Upper lobe of right lung (tissue), 1 donor: Measurements from ENCODE around the gene SYNE1. TPM values are rescaled to one million over a fixed set of nuclear protein-coding genes. Genes with fewer than 3 reads are reported as not detected.
A peak's percentile ranks its signal among the peaks of the same experiment; 100 is the strongest.

Source experiments
- ATAC-seq: fragments of 200-7000 bp; cut with Tn5 transposase; one replicate; pipeline ENCODE4 v1.9.1; 2020; ENCODE audit warnings: mild to moderate bottlenecking, moderate library complexity
- DNase-seq: peaks from one replicate; pipeline ENCODE4 v3.0.0-alpha.2; 2020
- H3K27ac ChIP-seq: fragments of 200-600 bp; one replicate; pipeline ENCODE4 v1.8.0; 2022
- H3K27me3 ChIP-seq: fragments of 200-600 bp; one replicate; pipeline ENCODE4 v1.8.0; 2022; ENCODE audit warnings: mild to moderate bottlenecking
- H3K36me3 ChIP-seq: fragments of 200-600 bp; one replicate; pipeline ENCODE4 v1.8.0; 2022
- H3K4me1 ChIP-seq: fragments of 200-600 bp; one replicate; pipeline ENCODE4 v1.8.0; 2022
- H3K4me3 ChIP-seq: fragments of 200-600 bp; one replicate; pipeline ENCODE4 v1.8.0; 2022; ENCODE audit warnings: mild to moderate bottlenecking
- H3K9me3 ChIP-seq: fragments of 200-600 bp; one replicate; pipeline ENCODE4 v1.8.0; 2022
- CTCF ChIP-seq: fragments of 200-600 bp; IDR thresholded peaks from one replicate; pipeline ENCODE4 v1.8.0; 2022; ENCODE audit warnings: antibody characterized with exemption
- intact Hi-C: fragments of 100-400 bp; cut with DNase I; formaldehyde crosslinking; loops from one replicate; pipeline ENCODE4 v1.11.0; 2022
- total RNA-seq: library from RNA; stranded (reverse); fragmentation: NEBNext Ultra II Directional; extraction: Animal tissue kit (Norgen Biotek cat#: 25700); gene quantifications from one replicate; pipeline ENCODE4 v1.2.1, GENCODE V29; 2021
- donor health status: DM: no; HTN: yes; CAD: no; lungs with severe emphysema.

The SYNE1 gene
- total RNA-seq, 1 donor from 2014 or later, result 168 TPM

DNA sequence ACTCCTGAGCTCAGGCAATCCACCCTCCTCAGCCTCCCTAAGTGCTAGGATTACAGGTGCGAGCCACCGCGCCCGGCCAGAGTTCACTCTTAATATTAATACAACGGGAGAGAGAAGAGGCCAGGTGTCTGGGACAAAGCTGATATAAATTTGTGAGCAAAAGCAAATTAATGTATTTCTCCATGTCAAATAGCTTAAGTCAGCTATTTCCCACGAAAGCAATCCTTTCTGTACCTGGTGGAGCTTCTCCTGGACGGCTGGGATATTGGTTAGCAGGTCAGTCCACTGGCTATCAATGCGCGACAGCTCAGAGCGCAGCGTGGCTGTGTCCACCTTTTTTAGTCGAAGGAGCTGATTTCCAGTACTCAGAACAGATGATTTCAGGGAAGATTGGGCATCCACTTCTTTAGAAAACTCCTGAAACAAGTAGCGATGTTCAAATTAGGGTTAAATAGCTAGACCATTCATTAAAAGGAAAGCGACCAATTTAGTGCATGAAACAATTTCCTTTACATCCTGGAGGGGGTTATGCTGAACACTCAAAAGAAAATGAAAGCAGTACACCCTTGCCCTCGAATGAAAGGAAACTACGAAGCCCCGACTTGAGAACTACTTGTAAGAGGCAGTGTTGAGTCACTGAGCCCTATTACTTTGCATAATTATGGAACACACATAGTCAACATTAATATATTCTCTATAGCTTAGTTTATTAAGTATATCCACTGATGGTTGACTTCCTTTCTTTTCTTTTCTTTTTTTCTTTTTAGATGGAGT lies 403.4 kb downstream of the SYNE1 start:
- Histone ChIP-seq H3K36me3 (peaks cover 97% of the 10 kb centered on the region), H3K9me3 (no peaks in the 10 kb centered on the region), H3K27me3 (no peaks in the 10 kb centered on the region), H3K4me1 (no peaks in the 10 kb centered on the region), H3K27ac (peak overlapping the region; percentile 34), H3K4me3 (no peak overlapping the region)
- DNase-seq, result no peak
- no peak for TF ChIP-seq CTCF
- intact Hi-C loops, result no loop called here
- no peak for ATAC-seq

GRCh38 chr6:152232501-152233151 lies 404.5 kb downstream of the SYNE1 start:
- intact Hi-C loops, result no loop called here
- Histone ChIP-seq H3K4me1 (no peaks in the 10 kb centered on the region), H3K27me3 (no peaks in the 10 kb centered on the region), H3K27ac (peak overlapping the region; percentile 34), H3K9me3 (no peaks in the 10 kb centered on the region), H3K4me3 (no peak overlapping the region), H3K36me3 (peaks cover 97% of the 10 kb centered on the region)
- DNase-seq, result no peak
- no peak for ATAC-seq
- no peak for TF ChIP-seq CTCF

DNA sequence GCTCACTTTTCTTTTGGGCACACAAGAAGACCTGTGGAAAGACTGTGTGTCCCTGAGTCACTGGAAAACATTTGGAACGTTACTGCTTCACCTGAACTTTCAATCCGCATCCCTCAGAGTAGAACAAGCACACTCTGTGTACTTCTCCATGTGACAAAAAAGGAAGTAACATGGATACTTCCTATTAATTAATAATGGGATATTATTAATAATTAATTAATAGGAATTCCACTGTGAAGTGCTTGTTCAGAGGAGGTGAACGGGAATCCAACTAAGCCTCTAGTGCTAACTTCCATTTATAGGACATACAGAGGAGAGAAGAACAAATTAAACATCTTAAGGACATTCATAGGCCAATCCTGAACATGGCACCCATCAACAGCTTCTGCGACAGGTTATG lies 407.8 kb downstream of the SYNE1 start:
- ATAC-seq (no peak), DNase-seq (no peak)
- peaks cover 86% of the 10 kb centered on the region for H3K36me3 ChIP-seq
- H3K4me3 ChIP-seq, result no peak overlapping the region
- no peak for TF ChIP-seq CTCF
- H3K4me1 ChIP-seq, result no peaks in the 10 kb centered on the region
- H3K27ac ChIP-seq, result no peak overlapping the region
- no peaks in the 10 kb centered on the region for H3K27me3 ChIP-seq
- intact Hi-C loops, result no loop called here
- no peaks in the 10 kb centered on the region for H3K9me3 ChIP-seq

- no peak overlapping the region for H3K27ac ChIP-seq
- no peak for TF ChIP-seq CTCF
- H3K36me3 ChIP-seq, result peaks cover 87% of the 10 kb centered on the region
- H3K27me3 ChIP-seq, result no peaks in the 10 kb centered on the region
- no peak overlapping the region for H3K4me3 ChIP-seq
- H3K9me3 ChIP-seq, result no peaks in the 10 kb centered on the region
- DNase-seq (no peak), ATAC-seq (no peak)
- intact Hi-C loops, result no loop called here
- H3K4me1 ChIP-seq, result no peaks in the 10 kb centered on the region
These were observed 411.0 kb downstream of the SYNE1 start for GRCh38 chr6:152226119-152226518.

DNA sequence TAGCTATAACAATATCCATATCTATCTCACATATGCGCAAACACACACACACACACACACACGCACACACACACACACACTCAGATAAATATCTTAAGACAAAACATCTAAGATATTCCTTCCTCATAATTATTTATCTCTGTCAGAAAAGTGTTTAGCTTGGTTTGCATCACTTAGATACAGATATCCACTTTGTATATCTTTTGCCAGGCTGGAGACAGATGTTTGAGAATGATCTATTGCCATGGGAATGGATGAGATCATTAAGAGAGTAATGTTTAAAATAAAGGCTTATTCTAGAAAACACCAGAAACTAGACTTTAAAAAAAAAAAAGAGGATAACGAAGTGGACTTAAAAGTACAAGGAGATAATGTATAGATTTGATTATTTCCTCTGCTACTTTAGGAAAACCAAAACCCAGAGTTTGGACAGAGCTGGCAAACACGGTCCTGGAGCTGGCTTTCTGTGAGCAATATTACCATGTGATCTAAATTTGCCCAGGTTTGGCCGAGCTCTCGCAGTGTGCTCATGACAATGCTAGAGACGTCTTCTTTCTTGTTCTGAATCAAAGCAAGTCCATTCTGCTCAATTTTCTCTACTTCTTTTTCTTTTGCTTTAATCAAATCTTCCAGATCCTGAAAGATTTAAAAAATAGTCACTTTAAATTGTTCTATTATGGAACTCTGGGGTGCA lies 411.8 kb downstream of the SYNE1 start:
- peaks cover 87% of the 10 kb centered on the region for H3K36me3 ChIP-seq
- intact Hi-C loops, result no loop called here
- DNase-seq, result no peak

More for the DNA sequence above, 411.8 kb downstream of the SYNE1 start:
- Histone ChIP-seq H3K27ac (no peak overlapping the region), H3K27me3 (no peaks in the 10 kb centered on the region), H3K4me3 (no peak overlapping the region), H3K4me1 (no peaks in the 10 kb centered on the region), H3K9me3 (no peaks in the 10 kb centered on the region)
- no peak for TF ChIP-seq CTCF
- ATAC-seq, result no peak
